GM23338 (cell line): ENCODE measurements around the gene MATCAP1. TPM values are rescaled to one million over a fixed set of nuclear protein-coding genes. Genes with fewer than 3 reads are reported as not detected.

Source experiments
- ATAC-seq: fragments of 200-7000 bp; cut with Tn5 transposase; 3 replicates; pipeline ENCODE4 v1.9.1; 2020
- DNase-seq: peaks from one replicate; pipeline ENCODE4 v3.0.0-alpha.2; 2015; ENCODE audit warnings: low spot score
- H2AFZ ChIP-seq: fragments of 200-600 bp; sonication (generic); 2 replicates; pipeline ENCODE4 v1.8.0; 2016; ENCODE audit warnings: antibody characterized with exemption, mild to moderate bottlenecking, moderate library complexity
- H3F3A ChIP-seq: fragments of 200-600 bp; sonication (generic); replicated peaks from 2 replicates; pipeline ENCODE4 v1.8.0; 2017; ENCODE audit warnings: antibody characterized with exemption, mixed run types, low read depth
- H3K27ac ChIP-seq: fragments of 200-600 bp; sonication (generic); 2 replicates; pipeline ENCODE4 v1.6.1; 2016; ENCODE audit warnings: low read depth
- H3K27me3 ChIP-seq: fragments of 200-600 bp; sonication (generic); 2 replicates; pipeline ENCODE4 v1.8.0; 2016; ENCODE audit warnings: mild to moderate bottlenecking, mixed run types, moderate library complexity; ENCODE audit not compliant: insufficient read depth
- H3K36me3 ChIP-seq: fragments of 200-600 bp; sonication (generic); 2 replicates; pipeline ENCODE4 v1.8.0; 2016; ENCODE audit warnings: mild to moderate bottlenecking; ENCODE audit not compliant: insufficient read depth
- H3K4me1 ChIP-seq: fragments of 200-600 bp; sonication (generic); 2 replicates; pipeline ENCODE4 v1.8.0; 2016; ENCODE audit warnings: mild to moderate bottlenecking, moderate library complexity; ENCODE audit not compliant: insufficient read depth
- H3K4me2 ChIP-seq: fragments of 200-600 bp; sonication (generic); 2 replicates; pipeline ENCODE4 v1.7.1; 2017; ENCODE audit warnings: mixed run types
- H3K4me3 ChIP-seq: fragments of 200-600 bp; sonication (generic); 2 replicates; pipeline ENCODE4 v1.6.1; 2016; ENCODE audit warnings: mixed run types
- H3K79me2 ChIP-seq: fragments of 200-600 bp; sonication (generic); replicated peaks from 2 replicates; pipeline ENCODE4 v1.8.0; 2017; ENCODE audit warnings: mild to moderate bottlenecking; ENCODE audit not compliant: insufficient read depth
- H3K9me2 ChIP-seq: fragments of 200-600 bp; sonication (generic); 2 replicates; pipeline ENCODE4 v1.8.0; 2017; ENCODE audit not compliant: insufficient read depth
- H4K20me1 ChIP-seq: fragments of 200-600 bp; sonication (generic); replicated peaks from 2 replicates; pipeline ENCODE4 v1.8.0; 2017; ENCODE audit warnings: mild to moderate bottlenecking; ENCODE audit not compliant: insufficient read depth
- H3K27ac Mint-ChIP-seq: 2 replicates; pipeline ENCODE4 v1.8.0; 2020; ENCODE audit warnings: inconsistent platforms, mild to moderate bottlenecking, moderate library complexity, mixed read lengths
- H3K27me3 Mint-ChIP-seq: 3 replicates; pipeline ENCODE4 v1.8.0; 2022; ENCODE audit warnings: low read depth, mild to moderate bottlenecking, moderate library complexity, mixed read lengths, inconsistent platforms; ENCODE audit not compliant: insufficient read depth, poor library complexity
- H3K36me3 Mint-ChIP-seq: 3 replicates; pipeline ENCODE4 v1.8.0; 2021; ENCODE audit warnings: low read depth, mild to moderate bottlenecking, inconsistent platforms, moderate library complexity, mixed read lengths
- H3K4me1 Mint-ChIP-seq: 3 replicates; pipeline ENCODE4 v1.8.0; 2020; ENCODE audit warnings: mild to moderate bottlenecking, inconsistent platforms, mixed read lengths
- H3K4me3 Mint-ChIP-seq: 3 replicates; pipeline ENCODE4 v1.8.0; 2021; ENCODE audit warnings: moderate library complexity, mild to moderate bottlenecking, inconsistent platforms, mixed read lengths
- H3K9me3 Mint-ChIP-seq: 3 replicates; pipeline ENCODE4 v1.8.0; 2020; ENCODE audit warnings: moderate library complexity, mild to moderate bottlenecking, inconsistent platforms, mixed read lengths
- CTCF ChIP-seq, 2 experiments: fragments of 200-600 bp in 1 of 2; sonication (generic) in 1 of 2; conservative IDR thresholded peaks; 2 replicates each; pipeline versions ENCODE4 v1.5.1 to v1.6.1; 2016 to 2017; ENCODE audit warnings: antibody characterized with exemption in 2 of 2, low read depth in 2 of 2, mild to moderate bottlenecking in 2 of 2, moderate library complexity in 1 of 2
- EZH2 ChIP-seq: fragments of 200-600 bp; sonication (generic); IDR thresholded peaks from one replicate; pipeline ENCODE4 v1.8.0; 2017; ENCODE audit warnings: antibody characterized with exemption, mild to moderate bottlenecking, low read depth; ENCODE audit not compliant: unreplicated experiment
- EZH2phosphoT487 ChIP-seq: fragments of 200-600 bp; sonication (generic); IDR thresholded peaks from one replicate; pipeline ENCODE4 v1.8.1; 2018; ENCODE audit warnings: antibody characterized with exemption; ENCODE audit not compliant: unreplicated experiment
- ZNF114 ChIP-seq: fragments of 250-450 bp; sonication (Bioruptor Pico); IDR thresholded peaks from 2 replicates; pipeline ENCODE4 v1.5.0; 2020; ENCODE audit warnings: mild to moderate bottlenecking, moderate library complexity
- ZNF331 ChIP-seq: fragments of 250-450 bp; sonication (Bioruptor Pico); IDR thresholded peaks from 2 replicates; pipeline ENCODE4 v1.5.0; 2020; ENCODE audit warnings: low read depth, mild to moderate bottlenecking, moderate library complexity
- ZNF462 ChIP-seq: fragments of 250-450 bp; sonication (Bioruptor Pico); IDR thresholded peaks from 2 replicates; pipeline ENCODE4 v1.5.0; 2020; ENCODE audit warnings: mild to moderate bottlenecking, moderate library complexity
- polyA plus RNA-seq: library from polyadenylated mRNA; unstranded; fragments of >200 nt; fragmentation: Nextera tagmentation; extraction: Ambion mirVana; gene quantifications from 2 replicates; pipeline ENCODE4 v1.2.1, GENCODE V29; 2016
- total RNA-seq: library from RNA; depleted of rRNA; stranded (reverse); fragments of >200 nt; shearing (Covaris generic); gene quantifications from 2 replicates; pipeline ENCODE4 v1.2.3, GENCODE V29; 2014

Gene MATCAP1
- total and polyA plus RNA-seq, 2 experiments from 2014 or later: 9.5 to 22.7 TPM

- no peak for TF ChIP-seq ZNF462 (CRISPR knock-in tag)
- TF ChIP-seq CTCF (conservative IDR thresholded peaks at IDR 0.05; ENCODE audit: low read depth in 2 of 2): no peak
- no peak for TF ChIP-seq EZH2
- no peak for TF ChIP-seq ZNF114
- TF ChIP-seq ZNF331 (CRISPR knock-in tag): no peak
- TF ChIP-seq EZH2phosphoT487: no peak
- H3K27me3 Mint-ChIP-seq: peaks cover 10% of the 10 kb centered on the region
Observed at GRCh38 chr16:67144943-67145342, 38.8 kb downstream of the MATCAP1 start.

More at GRCh38 chr16:67144943-67145342, 38.8 kb downstream of the MATCAP1 start:
- Histone ChIP-seq H3K79me2 (no peaks in the 10 kb centered on the region), H3K9me2 (no peaks in the 10 kb centered on the region), H4K20me1 (no peaks in the 10 kb centered on the region; the same call in 1 of the 2 replicates), H2AFZ (no peak overlapping the region), H3K4me2 (no peak overlapping the region), H3K4me1 (no peaks in the 10 kb centered on the region), H3F3A (0 out of 2 replicates have a peak, but pooled peaks cover 7% of the 10 kb centered on the region), H3K27me3 (peaks cover 19% of the 10 kb centered on the region; the same call in 1 of the 2 replicates), H3K4me3 (no peak overlapping the region), H3K36me3 (peaks cover 5% of the 10 kb centered on the region; the same call in 1 of the 2 replicates), H3K27ac (no peak overlapping the region)
- DNase-seq (no peak), ATAC-seq (no peak)
- Mint-ChIP-seq H3K36me3 (peaks cover 52% of the 10 kb centered on the region), H3K4me3 (no peak overlapping the region), H3K4me1 (peaks cover 3% of the 10 kb centered on the region; the same call in 2 of the 3 replicates), H3K27ac (no peak overlapping the region), H3K9me3 (no peaks in the 10 kb centered on the region)
